ENCODE measurements around the gene HPCAL1. TPM values are rescaled to one million over a fixed set of nuclear protein-coding genes. Genes with fewer than 3 reads are reported as not detected.

HPCAL1 gene
- total and polyA plus RNA-seq, 2 donors (not counting 3 experiments of a cell fraction or from before 2014, with no cell fraction given), result 56.5 to 77.4 TPM

- H3K4me3 ChIP-seq (replicated peaks in 1 of 3; ENCODE audit: insufficient read depth in 1 of 3, low read depth in 1 of 3, low read length in 3 of 3), result no peak overlapping the region
- H3K4me1 ChIP-seq (ENCODE audit: control insufficient read depth, extremely low read depth, insufficient read depth, low read length), result peaks cover 18% of the 10 kb centered on the region
- H3K9ac ChIP-seq (replicated peaks; ENCODE audit: extremely low read depth, insufficient read depth, low read length), result no peak overlapping the region
- no peak overlapping the region for H3K27ac ChIP-seq (ENCODE audit: insufficient read depth, low read depth, low read length)
- ChIA-PET CTCF (interaction anchor here (0.7 to 2.1 kb wide), 5 partner anchors 9 to 256 kb away, joined by 3 to 5 read pairs (median 3); no protein-coding TSS in a partner anchor), POLR2A (no interaction called here)
- intact Hi-C loops (cut with micrococcal nuclease), result no loop called here
- H3K9me3 ChIP-seq (replicated peaks; ENCODE audit: control insufficient read depth, insufficient read depth, low read length), result no peaks in the 10 kb centered on the region
- FAIRE-seq (no peak), DNase-seq (ENCODE audit: low read depth, low spot score) (no peak)
- BruUV-seq (replicated peaks), result no TSS peak
- no peak for TF ChIP-seq CTCF (IDR thresholded peaks at IDR 0.05; ENCODE audit: extremely low read depth in 1 of 2, insufficient read depth in 1 of 2, low read depth in 1 of 2, low read length in 2 of 2)
- H3K27me3 ChIP-seq (ENCODE audit: control insufficient read depth in 2 of 2, insufficient read depth in 2 of 2, low read length in 2 of 2), result no peaks in the 10 kb centered on the region
- no peaks in the 10 kb centered on the region for H3K9me1 ChIP-seq (replicated peaks; ENCODE audit: control insufficient read depth, extremely low read depth, insufficient read depth, low read length)
- no peaks in the 10 kb centered on the region for H4K20me1 ChIP-seq (replicated peaks; ENCODE audit: control insufficient read depth, extremely low read depth, insufficient read depth, low read length)
- H3K79me2 ChIP-seq (ENCODE audit: control insufficient read depth, insufficient read depth, low read length), result peaks cover 24% of the 10 kb centered on the region
- no peak overlapping the region for H2AFZ ChIP-seq (ENCODE audit: low read depth, low read length)
- no peak overlapping the region for H3K4me2 ChIP-seq (ENCODE audit: insufficient read depth, low read length)
- H3K36me3 ChIP-seq (ENCODE audit: control insufficient read depth in 2 of 2, extremely low read depth in 1 of 2, insufficient read depth in 2 of 2, low read length in 2 of 2), result no peaks in the 10 kb centered on the region
- dilution Hi-C loops (cut with MboI; ENCODE audit: extremely low pct_ligation_motif_present, low sequenced_read_pairs), result no loop called here
Observed at GRCh38 chr2:10380048-10380926, 77.6 kb downstream of the HPCAL1 start.

DNA sequence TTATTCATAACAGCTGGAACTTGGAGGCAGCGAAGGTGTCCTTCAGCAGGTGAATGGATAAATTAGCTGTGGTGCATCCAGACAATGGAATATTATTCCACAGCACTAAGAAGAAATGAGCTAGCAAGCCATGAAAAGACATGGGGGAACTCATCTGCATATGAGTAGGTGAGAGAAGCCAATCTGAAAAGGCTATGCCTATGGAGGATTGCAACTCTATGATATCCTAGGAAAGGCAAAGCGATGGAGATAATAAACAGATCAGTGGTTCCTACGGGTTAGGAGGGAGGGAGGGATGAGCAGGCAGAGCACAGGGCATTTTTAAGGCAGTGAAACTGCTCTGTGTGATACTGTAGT is 79.3 kb downstream of the HPCAL1 start:
- Histone ChIP-seq H3K9me1 (replicated peaks; ENCODE audit: control insufficient read depth, extremely low read depth, insufficient read depth, low read length) (no peaks in the 10 kb centered on the region), H3K36me3 (ENCODE audit: control insufficient read depth in 2 of 2, extremely low read depth in 1 of 2, insufficient read depth in 2 of 2, low read length in 2 of 2) (no peaks in the 10 kb centered on the region), H3K27me3 (ENCODE audit: control insufficient read depth in 2 of 2, insufficient read depth in 2 of 2, low read length in 2 of 2) (no peaks in the 10 kb centered on the region), H3K4me1 (ENCODE audit: control insufficient read depth, extremely low read depth, insufficient read depth, low read length) (peaks cover 22% of the 10 kb centered on the region), H3K27ac (ENCODE audit: insufficient read depth, low read depth, low read length) (no peak overlapping the region), H4K20me1 (replicated peaks; ENCODE audit: control insufficient read depth, extremely low read depth, insufficient read depth, low read length) (no peaks in the 10 kb centered on the region), H3K9me3 (replicated peaks; ENCODE audit: control insufficient read depth, insufficient read depth, low read length) (no peaks in the 10 kb centered on the region), H3K79me2 (ENCODE audit: control insufficient read depth, insufficient read depth, low read length) (peaks cover 28% of the 10 kb centered on the region), H2AFZ (ENCODE audit: low read depth, low read length) (no peak overlapping the region), H3K4me3 (replicated peaks in 1 of 3; ENCODE audit: insufficient read depth in 1 of 3, low read depth in 1 of 3, low read length in 3 of 3) (no peak overlapping the region), H3K9ac (replicated peaks; ENCODE audit: extremely low read depth, insufficient read depth, low read length) (no peak overlapping the region), H3K4me2 (ENCODE audit: insufficient read depth, low read length) (no peak overlapping the region)
- no TSS peak for BruUV-seq (replicated peaks)
- POLR2A ChIA-PET, result interaction anchor here (0.6 kb wide), 1 partner anchor 84 kb away, joined by 3 read pairs; no protein-coding TSS in a partner anchor
- TF ChIP-seq JUN (IDR thresholded peaks at IDR 0.05; ENCODE audit: borderline replicate concordance, insufficient read depth, insufficient read length, low read depth) (no peak), CTCF (IDR thresholded peaks at IDR 0.05; ENCODE audit: extremely low read depth in 1 of 2, insufficient read depth in 1 of 2, low read depth in 1 of 2, low read length in 2 of 2) (no peak), FOS (IDR thresholded peaks at IDR 0.05; ENCODE audit: borderline replicate concordance, insufficient read depth, low read length) (no peak), POLR2AphosphoS5 (IDR thresholded peaks at IDR 0.05; ENCODE audit: insufficient read depth, low read depth, low read length) (no peak)
- peak; percentile 38 for FAIRE-seq
- CTCF ChIA-PET, result interaction anchor here (0.8 to 6.1 kb wide), 14 partner anchors 9 to 257 kb away, joined by 3 to 42 read pairs (median 4); partner anchors contain the start of gene HPCAL1
- intact Hi-C loops (cut with micrococcal nuclease), result no loop called here
- dilution Hi-C loops (cut with MboI; ENCODE audit: extremely low pct_ligation_motif_present, low sequenced_read_pairs), result no loop called here
- DNase-seq (ENCODE audit: low read depth, low spot score), result no peak

Measured in endothelial cell of umbilical vein (primary cell).